Right ventricle myocardium superior (tissue), 1 donor: ENCODE data around the gene PGAM2. TPM values are rescaled to one million over a fixed set of nuclear protein-coding genes. Genes with fewer than 3 reads are reported as not detected.

ENCODE experiments used
- microRNA-seq: library from miRNA; unstranded; fragments of <30 nt; microRNA quantifications from one replicate; pipeline ENCODE4 v1.2.0, GENCODE V29; 2020
- total RNA-seq: library from RNA; stranded (reverse); fragmentation: NEBNext Ultra II Directional; extraction: Animal tissue kit (Norgen Biotek cat#: 25700); gene quantifications from one replicate; pipeline ENCODE4 v1.2.1, GENCODE V29; 2021
- donor health status: DM: no; HTN: yes; CAD: no; lungs with severe emphysema.

PGAM2 gene
- total RNA-seq, 1 donor from 2014 or later = 1,131 TPM

Small RNAs within 50 kb of the gene (microRNA-seq; reads per million reads assigned to microRNA genes)
- gene MIR6837 (not detected), gene MIR6838 (2.6 reads per million)

Other genes starting within 250 kb of the PGAM2 start
- 200 TPM for gene MRPS24, start 196.1 kb downstream of the PGAM2 start, total RNA-seq
- gene URGCP, start 159.0 kb downstream of the PGAM2 start, total RNA-seq = 43.4 TPM
- 44.6 TPM for gene UBE2D4, start 139.1 kb downstream of the PGAM2 start, total RNA-seq
- not detected for gene SPDYE1, start 67.7 kb downstream of the PGAM2 start, total RNA-seq
- gene DBNL, start 20.9 kb downstream of the PGAM2 start, total RNA-seq = 28.0 TPM
- 15.5 TPM for gene POLM, start 17.0 kb upstream of the PGAM2 start, total RNA-seq
- gene AEBP1, start 38.8 kb upstream of the PGAM2 start, total RNA-seq = 12.4 TPM
- 75.3 TPM for gene POLD2, start 58.0 kb upstream of the PGAM2 start, total RNA-seq
- gene MYL7, start 75.8 kb upstream of the PGAM2 start, total RNA-seq = 2,290 TPM
- gene GCK, start 123.9 kb upstream of the PGAM2 start, total RNA-seq = 1.3 TPM
- 48.9 TPM for gene YKT6, start 135.4 kb upstream of the PGAM2 start, total RNA-seq